HG02852 (cell line): ENCODE results near the gene RNF113B.
A peak's percentile ranks its signal among the peaks of the same experiment; 100 is the strongest.

Source experiments
- ATAC-seq: cut with Tn5 transposase; IDR thresholded peaks from one replicate; pipeline ENCODE4 v1.9.1; 2021; ENCODE audit warnings: mild to moderate bottlenecking, moderate library complexity; ENCODE audit not compliant: unreplicated experiment

RNF113B gene

GRCh38 chr13:98142380-98143156, 34.5 kb downstream of the RNF113B start, which contains the start of gene FARP1:
Gene FARP1 (plus strand): TSS chr13:98143094. CDS start chr13:98213243, 70,149 bp downstream.
- ATAC-seq: peak; percentile 69

GRCh38 chr13:98141509-98142379, 35.3 kb downstream of the RNF113B start:
- ATAC-seq: no peak

DNA sequence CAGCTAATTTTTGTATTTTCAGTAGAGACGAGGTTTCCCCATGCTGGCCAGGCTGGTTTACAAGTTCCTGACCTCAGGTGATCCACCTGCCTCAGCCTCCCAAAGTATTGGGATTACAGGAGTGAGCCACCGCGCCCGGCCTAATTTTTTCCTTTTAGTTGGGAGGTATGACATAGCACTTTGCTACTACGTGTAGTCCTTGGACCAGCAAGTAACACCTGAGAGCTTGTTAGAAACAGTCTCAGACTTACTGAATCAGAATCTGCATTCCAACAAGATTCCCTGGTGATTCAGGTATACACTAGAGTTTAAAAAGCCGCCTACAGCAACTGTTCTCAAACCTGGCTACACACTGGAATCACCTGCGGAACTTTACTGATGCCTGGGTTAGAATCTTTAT, 36.0 kb downstream of the RNF113B start:
- ATAC-seq: no peak

DNA sequence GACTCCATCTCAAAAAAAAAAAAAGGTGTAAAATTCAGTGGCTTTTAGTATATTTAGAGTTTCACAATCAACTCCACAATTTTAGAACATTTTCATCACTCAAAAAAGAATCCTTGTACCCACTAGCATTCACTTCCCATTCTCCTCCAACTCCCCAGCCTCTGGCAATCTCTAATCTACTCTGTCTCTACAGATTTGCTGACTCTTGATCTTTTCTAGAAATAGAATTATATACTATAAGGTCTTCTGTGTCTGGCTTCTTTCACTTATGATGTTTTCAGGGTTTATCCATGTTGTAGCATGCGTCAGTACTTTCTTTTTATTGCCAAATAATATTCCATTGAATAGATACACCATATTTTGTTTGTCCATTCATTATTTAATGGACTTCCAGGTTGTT, 42.2 kb downstream of the RNF113B start:
- ATAC-seq: no peak

DNA sequence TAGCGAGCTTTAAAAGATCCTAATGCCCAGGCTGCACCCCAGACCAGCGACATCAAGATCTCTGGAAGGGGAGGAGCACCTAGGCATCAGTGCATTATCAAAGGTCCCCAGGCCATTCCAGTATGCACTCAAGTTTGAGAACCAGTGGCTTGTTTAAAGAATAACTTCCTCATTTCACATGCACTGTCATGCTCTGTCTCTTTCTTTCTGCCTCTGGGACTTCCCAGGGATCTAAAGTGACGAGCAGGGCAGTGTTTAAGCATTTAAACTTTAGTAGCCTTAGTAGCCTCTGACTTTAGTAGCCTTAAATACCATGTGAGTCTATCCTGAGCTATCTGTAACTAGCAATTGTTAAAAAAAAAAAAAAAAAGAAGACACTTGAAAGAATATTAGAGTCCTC, 43.1 kb downstream of the RNF113B start:
- peak; percentile 96 for ATAC-seq

DNA sequence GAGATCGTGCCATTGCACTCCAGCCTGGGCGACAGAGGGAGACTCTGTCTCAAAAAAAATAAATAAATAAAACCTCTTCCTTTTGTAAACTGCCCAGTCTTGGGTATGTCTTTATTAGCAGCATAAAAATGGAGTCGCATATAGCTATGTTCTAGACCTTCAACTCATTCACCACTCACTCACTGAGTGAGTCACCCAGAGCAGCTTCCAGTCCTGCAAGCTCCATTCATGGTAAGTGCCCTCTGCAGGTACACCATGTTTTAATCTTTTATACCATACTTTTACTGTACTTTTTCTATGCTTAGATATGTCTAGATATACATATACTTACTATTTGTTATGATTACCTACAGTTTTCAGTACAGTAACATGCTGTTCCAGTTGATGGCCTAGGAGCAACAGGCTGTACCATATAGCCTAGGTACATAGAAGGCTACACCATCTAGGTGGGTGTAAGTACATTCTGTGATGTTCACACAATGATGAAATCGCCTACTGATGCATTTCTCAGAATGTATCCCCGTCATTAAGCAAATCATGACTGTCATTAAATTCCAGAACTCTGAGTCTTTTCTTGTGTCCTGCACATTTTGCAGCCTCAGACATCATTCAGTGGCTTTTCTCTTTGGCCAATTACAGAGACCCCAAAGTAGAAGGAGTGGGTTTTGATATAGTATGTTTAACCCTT, 47.9 kb downstream of the RNF113B start:
- ATAC-seq: no peak
